Stimulated activated CD4-positive, alpha-beta T cell treated with anti-CD3 and anti-CD28 coated beads, Interleukin-1b, Interleukin-23, amount 100 ng/mL, for 24 hours (primary cell): ENCODE measurements around the gene CLK4.

ENCODE experiments used
- DNase-seq, 4 experiments: peaks; one replicate each; pipeline ENCODE4 v3.0.0-alpha.2; 2020; ENCODE audit warnings: low read depth in 4 of 4, low spot score in 1 of 4

CLK4 gene

GRCh38 chr5:178554311-178554710, 72.5 kb downstream of the CLK4 start:
- no peak for DNase-seq

GRCh38 chr5:178553517-178553916, 73.3 kb downstream of the CLK4 start:
- no peak for DNase-seq
